Activated T-helper 1 cell treated with anti-CD3 and anti-CD28 coated beads, Interleukin-12 subunit alpha, Interleukin-12 subunit beta, Interleukin-2, Interleukin-4 antibody, amounts not matched to agents 30 ng/mL and 10 ng/mL and 1 ng/mL, durations not matched to agents 14 hours and 24 hours and 36 hours (primary cell): ENCODE data around the gene ACOT6. TPM values are rescaled to one million over a fixed set of nuclear protein-coding genes. Genes with fewer than 3 reads are reported as not detected.

Source experiments
- DNase-seq: peaks from one replicate; pipeline ENCODE4 v3.0.0; 2021; ENCODE audit warnings: low spot score
- H3K27ac Mint-ChIP-seq: one replicate; pipeline ENCODE4 v1.8.0; 2021; ENCODE audit warnings: mild to moderate bottlenecking, mixed read lengths
- H3K27me3 Mint-ChIP-seq: one replicate; pipeline ENCODE4 v1.8.0; 2022; ENCODE audit warnings: mild to moderate bottlenecking, moderate library complexity, mixed read lengths; ENCODE audit not compliant: insufficient read depth
- H3K36me3 Mint-ChIP-seq: one replicate; pipeline ENCODE4 v1.8.0; 2021; ENCODE audit warnings: low read depth, mixed read lengths
- H3K4me1 Mint-ChIP-seq: one replicate; pipeline ENCODE4 v1.8.0; 2021; ENCODE audit warnings: low read depth, mixed read lengths
- H3K4me3 Mint-ChIP-seq: one replicate; pipeline ENCODE4 v1.8.0; 2021; ENCODE audit warnings: mild to moderate bottlenecking, moderate library complexity, mixed read lengths
- H3K9me3 Mint-ChIP-seq: one replicate; pipeline ENCODE4 v1.8.0; 2021; ENCODE audit warnings: mixed read lengths
- intact Hi-C: fragments of 100-400 bp; cut with micrococcal nuclease; formaldehyde crosslinking; loops from one replicate; pipeline ENCODE4 v1.15.1; 2024
- total RNA-seq: library from RNA; stranded (reverse); gene quantifications from 2 replicates; pipeline ENCODE4 v1.2.3, GENCODE V29; 2022

ACOT6 gene
- total RNA-seq, 1 donor from 2014 or later: not detected

GRCh38 chr14:73666583-73666982 is 54.3 kb downstream of the ACOT6 start:
- intact Hi-C loops: no loop called here
- no peak for DNase-seq
- no peaks in the 10 kb centered on the region for H3K27me3 Mint-ChIP-seq
- H3K36me3 Mint-ChIP-seq: peaks cover 2% of the 10 kb centered on the region
- no peak overlapping the region for H3K27ac Mint-ChIP-seq
- no peak overlapping the region for H3K4me3 Mint-ChIP-seq
- no peaks in the 10 kb centered on the region for H3K9me3 Mint-ChIP-seq
- H3K4me1 Mint-ChIP-seq: no peaks in the 10 kb centered on the region

- Mint-ChIP-seq H3K27ac (no peak overlapping the region), H3K27me3 (no peaks in the 10 kb centered on the region), H3K4me1 (no peaks in the 10 kb centered on the region), H3K9me3 (no peaks in the 10 kb centered on the region), H3K4me3 (no peak overlapping the region), H3K36me3 (peaks cover under 1% of the 10 kb centered on the region)
- no peak for DNase-seq
- intact Hi-C loops: no loop called here
Observed at GRCh38 chr14:73667854-73668253, 55.5 kb downstream of the ACOT6 start.

Other genes with a start within 250 kb of the ACOT6 start
- 49.6 and 53.4 TPM in 2 replicates for gene NUMB, start 154.0 kb upstream of the ACOT6 start, total RNA-seq
- gene RIOX1, start 121.6 kb upstream of the ACOT6 start, total RNA-seq: 26.7 and 26.9 TPM in 2 replicates
- 1.6 and 1.8 TPM in 2 replicates for gene ACOT1, start 75.4 kb upstream of the ACOT6 start, total RNA-seq
- 0.08 TPM in 1 of 2 replicates, not detected in the other for gene HEATR4, start 53.6 kb upstream of the ACOT6 start, total RNA-seq
- 5.5 and 5.9 TPM in 2 replicates for gene ACOT2, start 43.3 kb upstream of the ACOT6 start, total RNA-seq
- gene ACOT4, start 20.6 kb upstream of the ACOT6 start, total RNA-seq: 1.1 and 1.9 TPM in 2 replicates
- gene DNAL1, start 32.5 kb downstream of the ACOT6 start, total RNA-seq: 5.3 and 8.5 TPM in 2 replicates
- 29.7 and 30.6 TPM in 2 replicates for gene PNMA1, start 101.9 kb downstream of the ACOT6 start, total RNA-seq
- gene PTGR2, start 239.3 kb downstream of the ACOT6 start, total RNA-seq: 1.2 and 2.0 TPM in 2 replicates